ENCODE data around the gene PCED1B.
A peak's percentile ranks its signal among the peaks of the same experiment; 100 is the strongest.

Gene PCED1B

GRCh38 chr12:47207829-47208248 lies 128.4 kb downstream of the PCED1B start:
- TF ChIP-seq CTCF (IDR thresholded peaks at IDR 0.05; ENCODE audit: insufficient read depth, low read length, poor library complexity, severe bottlenecking), result no peak
- TF ChIP-seq EZH2phosphoT487 (conservative IDR thresholded peaks at IDR 0.05; ENCODE audit: low read length), result no peak
- H3K9me3 ChIP-seq (ENCODE audit: insufficient read depth, low read length), result no peaks in the 10 kb centered on the region
- H3K27ac ChIP-seq (ENCODE audit: low read depth, low read length), result peak overlapping the region; percentile 93
- H3K9ac ChIP-seq (ENCODE audit: low read length), result peak overlapping the region; percentile 26; the same call in 1 of the 2 replicates
- H3K4me2 ChIP-seq (ENCODE audit: low read depth, low read length, poor library complexity, severe bottlenecking), result peak overlapping the region; percentile 59
- H3K27me3 ChIP-seq (ENCODE audit: low read length), result no peaks in the 10 kb centered on the region
- no peak overlapping the region for H3K4me3 ChIP-seq (ENCODE audit: insufficient read depth, low read length, poor library complexity, severe bottlenecking)
- peaks cover 27% of the 10 kb centered on the region for H3K36me3 ChIP-seq (ENCODE audit: low read length)
- H3K79me2 ChIP-seq (ENCODE audit: insufficient read depth, low read length), result peaks cover 43% of the 10 kb centered on the region
- H3K9me2 ChIP-seq (replicated peaks; ENCODE audit: insufficient read depth, low read length), result no peaks in the 10 kb centered on the region
- peaks cover 62% of the 10 kb centered on the region for H3F3A ChIP-seq (ENCODE audit: insufficient read depth)
- H4K20me1 ChIP-seq (ENCODE audit: low read depth, low read length), result no peaks in the 10 kb centered on the region
- no peak overlapping the region for H2AFZ ChIP-seq (ENCODE audit: low read depth, low read length, severe bottlenecking)

GRCh38 chr12:47209014-47209413 lies 129.6 kb downstream of the PCED1B start:
- Histone ChIP-seq H3K4me3 (ENCODE audit: insufficient read depth, low read length, poor library complexity, severe bottlenecking) (no peak overlapping the region), H4K20me1 (ENCODE audit: low read depth, low read length) (no peaks in the 10 kb centered on the region), H3K36me3 (ENCODE audit: low read length) (peaks cover 27% of the 10 kb centered on the region), H3K27ac (ENCODE audit: low read depth, low read length) (peak overlapping the region; percentile 93), H3K9ac (ENCODE audit: low read length) (peak overlapping the region; percentile 26; the same call in 1 of the 2 replicates), H2AFZ (ENCODE audit: low read depth, low read length, severe bottlenecking) (no peak overlapping the region), H3K79me2 (ENCODE audit: insufficient read depth, low read length) (peaks cover 55% of the 10 kb centered on the region), H3F3A (ENCODE audit: insufficient read depth) (peaks cover 65% of the 10 kb centered on the region), H3K27me3 (ENCODE audit: low read length) (no peaks in the 10 kb centered on the region), H3K4me2 (ENCODE audit: low read depth, low read length, poor library complexity, severe bottlenecking) (peak overlapping the region; percentile 59), H3K9me2 (replicated peaks; ENCODE audit: insufficient read depth, low read length) (no peaks in the 10 kb centered on the region), H3K9me3 (ENCODE audit: insufficient read depth, low read length) (no peaks in the 10 kb centered on the region)
- TF ChIP-seq EZH2phosphoT487 (conservative IDR thresholded peaks at IDR 0.05; ENCODE audit: low read length) (no peak), CTCF (IDR thresholded peaks at IDR 0.05; ENCODE audit: insufficient read depth, low read length, poor library complexity, severe bottlenecking) (no peak)

GRCh38 chr12:47210776-47211175 lies 131.4 kb downstream of the PCED1B start:
- H3K27ac ChIP-seq (ENCODE audit: low read depth, low read length), result peak overlapping the region; percentile 93
- peaks cover 72% of the 10 kb centered on the region for H3F3A ChIP-seq (ENCODE audit: insufficient read depth)
- H3K9me2 ChIP-seq (replicated peaks; ENCODE audit: insufficient read depth, low read length), result no peaks in the 10 kb centered on the region
- no peaks in the 10 kb centered on the region for H3K27me3 ChIP-seq (ENCODE audit: low read length)
- peaks cover 73% of the 10 kb centered on the region for H3K79me2 ChIP-seq (ENCODE audit: insufficient read depth, low read length)
- H2AFZ ChIP-seq (ENCODE audit: low read depth, low read length, severe bottlenecking), result no peak overlapping the region
- peaks cover 21% of the 10 kb centered on the region for H3K36me3 ChIP-seq (ENCODE audit: low read length)
- H3K9ac ChIP-seq (ENCODE audit: low read length), result no peak overlapping the region
- no peaks in the 10 kb centered on the region for H4K20me1 ChIP-seq (ENCODE audit: low read depth, low read length)
- peak overlapping the region; percentile 59 for H3K4me2 ChIP-seq (ENCODE audit: low read depth, low read length, poor library complexity, severe bottlenecking)
- TF ChIP-seq EZH2phosphoT487 (conservative IDR thresholded peaks at IDR 0.05; ENCODE audit: low read length) (no peak), CTCF (IDR thresholded peaks at IDR 0.05; ENCODE audit: insufficient read depth, low read length, poor library complexity, severe bottlenecking) (no peak)
- no peaks in the 10 kb centered on the region for H3K9me3 ChIP-seq (ENCODE audit: insufficient read depth, low read length)
- H3K4me3 ChIP-seq (ENCODE audit: insufficient read depth, low read length, poor library complexity, severe bottlenecking), result no peak overlapping the region
